Renal cortical epithelial cell (primary cell): ENCODE data around the gene STRA6. TPM values are rescaled to one million over a fixed set of nuclear protein-coding genes. Genes with fewer than 3 reads are reported as not detected.

ENCODE experiments used
- DNase-seq: peaks from one replicate; pipeline ENCODE4 v3.0.0-alpha.2; 2011; ENCODE audit warnings: low read depth
- total RNA-seq: library from RNA; depleted of rRNA; stranded (reverse); fragments of >200 nt; gene quantifications from 2 replicates; pipeline ENCODE4 v1.2.3, GENCODE V29; 2014

STRA6 gene
- total RNA-seq, 1 donor from 2014 or later, result 0.45 TPM

- no peak for DNase-seq
These were observed 24.4 kb upstream of the STRA6 start for GRCh38 chr15:74226761-74227540.

GRCh38 chr15:74225928-74226327 lies 23.3 kb upstream of the STRA6 start:
- DNase-seq, result no peak

- DNase-seq, result peak; percentile 40
These were observed 19.9 kb upstream of the STRA6 start for GRCh38 chr15:74222240-74223119.

- no peak for DNase-seq
These were observed 19.0 kb upstream of the STRA6 start for GRCh38 chr15:74221399-74222239.

GRCh38 chr15:74220475-74221248 lies 18.1 kb upstream of the STRA6 start:
- DNase-seq, result no peak

- no peak for DNase-seq
These were observed 15.6 kb upstream of the STRA6 start for GRCh38 chr15:74217907-74218885.

- no peak for DNase-seq
These were observed 14.4 kb upstream of the STRA6 start for GRCh38 chr15:74216949-74217348.

GRCh38 chr15:74215958-74216357 lies 13.4 kb upstream of the STRA6 start:
- DNase-seq, result no peak

- no peak for DNase-seq
These were observed 11.9 kb upstream of the STRA6 start for GRCh38 chr15:74214324-74215021.

GRCh38 chr15:74213858-74214284 lies 11.3 kb upstream of the STRA6 start:
- no peak for DNase-seq

- DNase-seq, result no peak
These were observed 9.9 kb upstream of the STRA6 start for GRCh38 chr15:74212494-74212893.

- no peak for DNase-seq
These were observed 9.1 kb upstream of the STRA6 start for GRCh38 chr15:74211656-74212055.

- DNase-seq, result no peak
These were observed 8.1 kb upstream of the STRA6 start for GRCh38 chr15:74210729-74211128.

- DNase-seq, result no peak
These were observed 7.5 kb upstream of the STRA6 start for GRCh38 chr15:74209997-74210671.

- no peak for DNase-seq
These were observed 7.0 kb upstream of the STRA6 start for GRCh38 chr15:74209560-74209958.

GRCh38 chr15:74208901-74209559 lies 6.4 kb upstream of the STRA6 start:
- peak; percentile 49 for DNase-seq

GRCh38 chr15:74208496-74208895 lies 5.9 kb upstream of the STRA6 start:
- DNase-seq, result no peak
